Gastrocnemius medialis (tissue), 4 donors: ENCODE data around the gene DIP2C. TPM values are rescaled to one million over a fixed set of nuclear protein-coding genes. Genes with fewer than 3 reads are reported as not detected.

Experiments
- ATAC-seq, 2 donors: fragments of 150-250 bp; one replicate each; pipeline ENCODE4 v1.9.1; 2016
- DNase-seq, 2 donors: peaks; one replicate each; pipeline ENCODE4 v3.0.0-alpha.2; 2019
- H3K27ac ChIP-seq, 4 donors: fragments of 200-600 bp; sonication (generic); 1 replicate in 1 of 4; 2 replicates in 3 of 4; pipeline ENCODE4 v1.5.1; 2016 to 2018; ENCODE audit warnings: mild to moderate bottlenecking in 2 of 4, moderate library complexity in 1 of 4
- H3K27me3 ChIP-seq, 3 donors: fragments of 200-600 bp; sonication (generic) in 2 of 3; 1 replicate in 1 of 3; 2 replicates in 2 of 3; pipeline versions ENCODE4 v1.5.1 to v1.6.0; 2016 to 2019; ENCODE audit warnings: mild to moderate bottlenecking in 1 of 3, moderate library complexity in 1 of 3
- H3K36me3 ChIP-seq, 2 donors: fragments of 200-600 bp; sonication (generic) in 1 of 2; one replicate each; pipeline ENCODE4 v1.5.1; 2017 to 2018
- H3K4me1 ChIP-seq, 2 donors: fragments of 200-600 bp; sonication (generic) in 1 of 2; one replicate each; pipeline ENCODE4 v1.5.1; 2016 to 2017; ENCODE audit warnings: mild to moderate bottlenecking in 2 of 2
- H3K4me3 ChIP-seq, 4 donors: fragments of 200-600 bp; sonication (generic) in 3 of 4; 1 replicate in 1 of 4; 2 replicates in 3 of 4; pipeline ENCODE4 v1.5.1; 2016 to 2019; ENCODE audit warnings: mild to moderate bottlenecking in 2 of 4
- H3K9me3 ChIP-seq, 3 donors: fragments of 200-600 bp; sonication (generic) in 2 of 3; 1 replicate in 1 of 3; 2 replicates in 2 of 3; pipeline ENCODE4 v1.5.1; 2016 to 2019
- POLR2A ChIP-seq, 2 donors: fragments of 450-650 bp; IDR thresholded peaks; one replicate each; pipeline ENCODE4 v1.6.1; 2017; ENCODE audit warnings: antibody characterized with exemption in 2 of 2, mild to moderate bottlenecking in 2 of 2, moderate library complexity in 2 of 2
- in situ Hi-C, 4 donors: fragments of 200-750 bp; cut with MboI; loops; one replicate each; pipeline versions ENCODE4 v1.15.0 to v1.8.0; 2017; ENCODE audit warnings: low sequenced_read_pairs in 4 of 4
- intact Hi-C: fragments of 100-400 bp; cut with DNase I; formaldehyde crosslinking; loops from one replicate; pipeline ENCODE4 v1.15.1; 2023; ENCODE audit warnings: low total_unique reads
- total RNA-seq, 4 donors: library from RNA; depleted of rRNA; stranded (reverse); fragments of >200 nt; gene quantifications; one replicate each; pipeline versions ENCODE4 v1.1.0 to v1.2.3, GENCODE V29; 2016
- TF ChIP-seq, protein P1 (sequence below), 5 experiments: fragments of 450-650 bp in 3 of 5; fragments of 200-600 bp in 2 of 5; sonication (generic) in 2 of 5; IDR thresholded peaks in 4 of 5; conservative IDR thresholded peaks in 1 of 5; 1 replicate in 4 of 5; 2 replicates in 1 of 5; pipeline ENCODE4 v1.5.1; 2016 to 2019; ENCODE audit warnings: antibody characterized with exemption in 5 of 5, mild to moderate bottlenecking in 3 of 5, moderate library complexity in 3 of 5

DIP2C gene
- total RNA-seq, 4 donors from 2014 or later = 19.1 to 60.0 (median 30.2) TPM

DNA sequence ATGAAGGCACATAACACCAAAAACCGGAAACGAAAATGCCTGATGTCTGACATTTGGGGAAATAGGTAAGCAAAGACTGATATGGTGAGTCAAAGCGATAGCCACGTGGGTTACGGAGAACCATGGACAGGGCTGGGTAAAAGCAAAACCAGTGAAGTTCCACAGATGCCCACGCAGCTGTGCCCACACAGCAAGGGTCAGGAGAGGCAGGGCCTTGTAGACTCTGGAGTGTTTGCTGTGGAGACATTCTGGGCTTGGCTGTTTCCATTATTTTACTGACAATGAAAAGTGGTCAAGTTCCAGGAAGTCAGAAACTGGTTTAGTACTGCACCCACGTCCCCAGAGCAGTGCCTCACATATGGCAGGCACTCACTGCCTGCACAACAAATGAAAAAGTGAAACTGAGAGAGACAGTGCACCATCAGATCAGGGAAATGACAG is 405.5 kb downstream of the DIP2C start:
- intact Hi-C loops = no loop called here
- TF ChIP-seq, protein P1, sequence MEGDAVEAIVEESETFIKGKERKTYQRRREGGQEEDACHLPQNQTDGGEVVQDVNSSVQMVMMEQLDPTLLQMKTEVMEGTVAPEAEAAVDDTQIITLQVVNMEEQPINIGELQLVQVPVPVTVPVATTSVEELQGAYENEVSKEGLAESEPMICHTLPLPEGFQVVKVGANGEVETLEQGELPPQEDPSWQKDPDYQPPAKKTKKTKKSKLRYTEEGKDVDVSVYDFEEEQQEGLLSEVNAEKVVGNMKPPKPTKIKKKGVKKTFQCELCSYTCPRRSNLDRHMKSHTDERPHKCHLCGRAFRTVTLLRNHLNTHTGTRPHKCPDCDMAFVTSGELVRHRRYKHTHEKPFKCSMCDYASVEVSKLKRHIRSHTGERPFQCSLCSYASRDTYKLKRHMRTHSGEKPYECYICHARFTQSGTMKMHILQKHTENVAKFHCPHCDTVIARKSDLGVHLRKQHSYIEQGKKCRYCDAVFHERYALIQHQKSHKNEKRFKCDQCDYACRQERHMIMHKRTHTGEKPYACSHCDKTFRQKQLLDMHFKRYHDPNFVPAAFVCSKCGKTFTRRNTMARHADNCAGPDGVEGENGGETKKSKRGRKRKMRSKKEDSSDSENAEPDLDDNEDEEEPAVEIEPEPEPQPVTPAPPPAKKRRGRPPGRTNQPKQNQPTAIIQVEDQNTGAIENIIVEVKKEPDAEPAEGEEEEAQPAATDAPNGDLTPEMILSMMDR (IDR thresholded peaks at IDR 0.05 in 4 of 5, conservative IDR thresholded peaks at IDR 0.05 in 1 of 5) = no peak
- TF ChIP-seq POLR2A (IDR thresholded peaks at IDR 0.05) = no peak
- H3K36me3 ChIP-seq = peaks cover 0 to 44% of the 10 kb centered on the region in 2 donors

DNA sequence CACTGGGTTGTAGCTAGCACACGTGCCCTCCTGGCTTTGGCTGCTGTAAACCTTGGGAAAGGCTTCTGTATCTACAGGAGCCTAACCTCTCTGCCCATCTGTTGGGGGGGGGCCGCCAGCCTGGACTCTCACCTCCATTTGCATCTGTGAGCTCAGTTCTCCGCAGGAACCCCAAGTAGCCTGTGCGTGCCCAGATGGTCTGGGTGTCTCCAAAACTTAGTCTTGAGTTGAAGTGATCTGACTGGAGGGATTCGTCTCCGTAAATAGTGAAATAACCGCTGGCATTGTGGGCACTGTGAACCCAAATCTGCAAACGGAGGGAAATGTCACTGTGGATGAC is 406.4 kb downstream of the DIP2C start:
- Histone ChIP-seq H3K36me3 (peaks cover 0 to 47% of the 10 kb centered on the region in 2 donors), H3K27ac (no peak overlapping the region), H3K4me3 (no peak overlapping the region), H3K4me1 (no peaks in the 10 kb centered on the region), H3K9me3 (no peaks in the 10 kb centered on the region), H3K27me3 (no peaks in the 10 kb centered on the region)
- no peak for ATAC-seq
- no peak for TF ChIP-seq POLR2A (IDR thresholded peaks at IDR 0.05)
- TF ChIP-seq, protein P1 (IDR thresholded peaks at IDR 0.05 in 4 of 5, conservative IDR thresholded peaks at IDR 0.05 in 1 of 5) = no peak
- intact Hi-C loops = no loop called here
- no peak for DNase-seq
- in situ Hi-C loops = no loop called here

More for the DNA sequence above, 405.5 kb downstream of the DIP2C start:
- DNase-seq = no peak
- Histone ChIP-seq H3K9me3 (no peaks in the 10 kb centered on the region), H3K27ac (no peak overlapping the region), H3K4me3 (no peak overlapping the region), H3K4me1 (no peaks in the 10 kb centered on the region), H3K27me3 (no peaks in the 10 kb centered on the region)
- ATAC-seq = no peak
- in situ Hi-C loops = no loop called here

DNA sequence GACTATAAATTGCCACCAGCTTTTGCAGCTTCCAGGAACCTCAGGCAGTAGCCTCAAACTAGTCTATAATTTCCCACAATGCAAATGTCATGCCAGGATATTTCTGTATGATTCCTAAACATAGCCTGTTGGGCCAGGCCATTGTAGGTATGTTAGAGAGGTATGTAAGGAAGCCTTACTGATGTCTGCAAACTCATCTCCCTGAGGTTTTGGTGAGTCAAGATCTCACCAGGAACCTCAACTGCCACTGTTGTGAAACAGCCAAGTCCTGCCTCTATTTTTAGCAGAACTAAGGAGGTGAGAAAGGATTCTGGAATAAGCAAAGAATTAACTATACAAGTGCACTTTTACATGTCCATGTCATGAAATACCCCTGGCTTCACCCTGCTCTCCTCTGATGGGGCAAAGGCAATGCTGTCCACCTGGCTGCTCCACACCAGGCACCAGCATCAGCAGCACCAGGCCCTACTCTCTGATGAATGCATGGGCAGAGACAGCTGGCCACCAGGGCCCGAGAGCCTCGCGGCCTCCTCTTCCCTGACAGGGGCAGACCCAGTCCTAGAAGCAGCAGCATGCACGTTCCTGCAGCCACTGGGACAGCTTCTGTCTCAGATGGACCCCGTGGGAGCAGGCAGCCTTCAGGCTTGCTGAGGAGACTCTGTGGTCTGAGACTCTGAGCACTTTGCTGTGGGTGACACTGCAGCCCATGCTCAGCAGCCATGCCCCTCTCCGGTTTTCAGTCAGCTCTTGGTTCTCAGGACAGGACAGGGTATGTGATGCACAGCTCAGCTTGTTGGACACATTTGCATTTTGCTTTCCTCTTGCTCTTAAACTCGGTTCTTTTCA is 407.0 kb downstream of the DIP2C start:
- Histone ChIP-seq H3K4me1 (no peaks in the 10 kb centered on the region), H3K27ac (no peak overlapping the region), H3K36me3 (peaks cover 0 to 45% of the 10 kb centered on the region in 2 donors), H3K4me3 (no peak overlapping the region), H3K27me3 (no peaks in the 10 kb centered on the region), H3K9me3 (no peaks in the 10 kb centered on the region)
- TF ChIP-seq, protein P1 (IDR thresholded peaks at IDR 0.05 in 4 of 5, conservative IDR thresholded peaks at IDR 0.05 in 1 of 5) = no peak
- no peak for TF ChIP-seq POLR2A (IDR thresholded peaks at IDR 0.05)
- ATAC-seq (peak; percentile 57 to 78), DNase-seq (no peak)
- in situ Hi-C loops (no loop called here), intact Hi-C loops (no loop called here)

DNA sequence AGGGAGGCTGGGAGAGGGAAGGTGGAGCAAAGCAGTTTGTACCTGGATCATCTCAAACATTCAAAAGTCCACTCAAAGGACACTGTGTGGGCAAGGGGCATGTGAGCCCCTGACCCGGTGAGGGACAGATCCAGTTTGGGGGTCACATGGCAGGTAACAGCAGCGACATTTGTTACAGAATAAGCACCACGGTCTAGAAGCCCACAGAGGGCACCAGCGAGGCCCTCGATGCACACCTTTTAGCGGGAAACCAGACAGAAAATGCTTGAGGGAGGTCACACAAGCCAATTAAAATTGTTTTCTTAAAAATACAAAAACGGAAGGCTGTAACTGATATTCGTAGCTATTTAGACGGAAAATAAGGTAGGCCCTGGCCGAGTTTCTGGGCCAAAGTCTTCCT is 409.8 kb downstream of the DIP2C start:
- DNase-seq (no peak), ATAC-seq (no peak)
- intact Hi-C loops = no loop called here
- Histone ChIP-seq H3K9me3 (no peaks in the 10 kb centered on the region), H3K4me3 (no peak overlapping the region), H3K27me3 (no peaks in the 10 kb centered on the region), H3K27ac (no peak overlapping the region), H3K36me3 (peaks cover 0 to 43% of the 10 kb centered on the region in 2 donors), H3K4me1 (no peaks in the 10 kb centered on the region)
- in situ Hi-C loops = no loop called here
- TF ChIP-seq, protein P1 (IDR thresholded peaks at IDR 0.05 in 4 of 5, conservative IDR thresholded peaks at IDR 0.05 in 1 of 5) = no peak
- TF ChIP-seq POLR2A (IDR thresholded peaks at IDR 0.05) = no peak
